GM21360 (cell line): ENCODE results near the gene TSC22D2.
"Not testable (repeated sequence)": the region's sequence is repeated elsewhere in the genome, so short reads cannot be mapped to it uniquely, and the experiment has no call there.

ENCODE experiments used
- ATAC-seq: cut with Tn5 transposase; IDR thresholded peaks from one replicate; pipeline ENCODE4 v1.9.1; 2021; ENCODE audit warnings: mild to moderate bottlenecking, moderate library complexity; ENCODE audit not compliant: unreplicated experiment

Gene TSC22D2

DNA sequence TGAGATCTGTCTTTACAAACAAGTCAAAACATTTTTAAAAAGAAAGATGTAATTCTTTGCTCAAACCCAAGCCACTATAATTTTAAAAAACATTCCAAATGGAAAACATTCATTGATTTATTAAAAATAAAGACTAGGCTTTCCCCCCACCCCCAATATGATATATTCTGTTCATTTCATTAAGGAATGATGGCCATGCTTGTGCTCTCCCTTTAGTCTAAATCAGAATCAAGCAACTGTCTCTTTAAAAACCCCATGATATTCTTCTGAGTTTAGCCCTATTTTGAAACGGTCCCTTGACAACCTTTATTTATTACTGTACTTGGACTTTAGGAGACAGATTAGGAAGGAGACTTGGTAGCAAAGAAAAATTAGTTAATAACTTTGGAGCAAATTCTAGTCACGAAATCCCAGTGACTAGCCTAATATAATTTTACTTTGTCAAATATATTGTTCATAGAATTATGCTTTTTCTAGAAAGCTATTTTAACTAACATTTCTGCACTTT is 38.4 kb downstream of the TSC22D2 start:
- no peak for ATAC-seq

DNA sequence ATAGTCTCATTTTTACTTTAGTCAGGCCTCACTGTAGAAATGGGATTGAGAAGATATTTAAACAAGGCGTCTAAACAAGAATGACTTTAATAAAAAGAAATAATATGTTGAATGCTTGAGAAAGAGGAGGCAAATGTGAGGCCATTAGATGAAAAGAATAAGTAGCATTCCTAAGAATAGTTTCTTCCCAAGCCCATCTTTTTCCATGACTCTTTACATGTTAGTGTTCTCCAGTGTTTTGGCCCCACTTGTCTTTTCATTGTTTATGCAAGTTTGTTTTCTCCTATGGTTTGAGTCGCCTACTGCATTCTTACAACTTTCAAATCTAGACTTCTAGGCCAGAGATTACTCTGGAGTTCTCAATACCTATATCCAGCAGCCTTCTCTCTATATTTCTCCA is 39.0 kb downstream of the TSC22D2 start:
- no peak for ATAC-seq

DNA sequence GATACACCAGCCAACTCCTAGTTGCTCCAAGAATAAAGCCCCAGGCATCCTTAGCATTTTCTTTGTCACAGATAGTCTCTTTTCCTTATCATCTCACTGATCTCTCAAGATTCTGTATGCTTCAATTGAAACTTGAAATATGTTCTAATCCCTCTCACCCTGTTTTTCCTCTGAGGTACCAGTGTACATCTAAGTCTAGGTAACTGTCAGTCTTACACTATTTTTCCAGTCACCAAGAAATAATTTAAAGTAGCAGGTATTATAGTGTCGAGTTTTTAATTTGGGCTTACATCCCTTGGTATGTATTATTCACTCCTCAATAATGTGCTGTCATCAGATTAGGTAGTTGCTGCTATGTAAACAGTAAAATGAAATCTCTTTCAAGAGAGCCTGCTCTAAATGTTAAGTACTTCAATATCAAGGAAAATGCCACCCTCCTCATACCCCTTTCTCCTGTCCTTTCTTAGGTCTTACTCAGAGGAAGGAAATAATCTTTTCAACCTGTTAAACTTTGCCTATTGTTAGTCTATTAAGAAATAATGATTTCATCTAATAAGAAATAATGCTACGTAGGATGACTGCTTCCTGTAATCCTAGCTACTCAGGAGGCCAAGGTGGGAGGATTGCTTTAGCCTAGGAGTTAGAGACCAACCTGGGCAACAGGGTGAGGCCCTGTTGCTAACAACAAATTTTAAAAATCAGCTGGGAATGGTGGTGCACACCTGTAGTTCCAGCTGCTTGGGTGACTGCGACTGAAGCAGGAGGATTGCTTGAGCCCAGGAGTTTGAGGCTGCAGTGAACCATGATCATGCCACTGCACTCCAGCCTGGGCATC is 39.8 kb downstream of the TSC22D2 start:
- no peak for ATAC-seq

DNA sequence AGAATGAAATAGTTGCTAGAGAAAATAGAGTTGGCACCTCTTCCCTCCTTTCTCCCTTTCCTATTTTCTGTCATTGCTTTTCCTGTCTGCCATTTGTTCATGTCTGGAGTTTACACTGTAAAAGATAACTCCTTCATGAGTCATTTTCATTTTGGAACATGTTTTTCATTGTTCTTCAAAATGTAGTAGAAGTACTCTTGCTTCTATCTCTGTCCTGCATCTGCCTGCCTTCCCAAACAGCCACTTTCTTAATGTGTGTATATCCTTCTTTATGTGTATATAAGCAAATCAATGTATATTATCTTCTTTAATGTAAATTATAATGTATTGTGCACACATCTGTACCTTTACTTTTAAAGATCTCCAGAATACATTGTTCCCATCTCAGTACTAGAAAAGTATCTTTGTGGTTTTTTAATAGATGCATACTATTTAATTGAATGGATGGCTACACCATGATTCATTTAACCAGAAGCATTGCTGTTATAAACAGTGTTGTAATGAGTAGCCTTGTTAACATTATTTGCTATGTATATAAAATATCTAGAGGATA is 41.1 kb downstream of the TSC22D2 start:
- ATAC-seq, result no peak

DNA sequence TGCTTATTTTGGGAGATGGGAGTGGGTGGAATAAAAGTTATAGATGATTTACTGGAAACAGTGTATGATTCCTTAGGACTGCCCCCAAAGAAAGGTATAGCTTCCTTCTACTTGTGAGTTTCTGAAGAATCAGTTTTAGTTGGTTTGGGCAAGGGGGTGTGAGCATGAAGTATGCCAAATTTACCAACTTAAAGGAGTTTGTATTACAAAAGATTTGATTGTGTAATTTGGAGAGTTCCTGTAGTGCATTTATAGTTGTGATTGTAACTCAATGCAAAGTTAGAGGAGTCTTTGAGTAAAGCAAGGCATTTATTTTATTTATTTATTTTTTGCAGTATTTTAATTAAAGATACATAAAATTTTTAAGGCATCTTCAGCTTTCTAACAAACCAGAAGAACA is 42.8 kb downstream of the TSC22D2 start:
- ATAC-seq, result no peak

DNA sequence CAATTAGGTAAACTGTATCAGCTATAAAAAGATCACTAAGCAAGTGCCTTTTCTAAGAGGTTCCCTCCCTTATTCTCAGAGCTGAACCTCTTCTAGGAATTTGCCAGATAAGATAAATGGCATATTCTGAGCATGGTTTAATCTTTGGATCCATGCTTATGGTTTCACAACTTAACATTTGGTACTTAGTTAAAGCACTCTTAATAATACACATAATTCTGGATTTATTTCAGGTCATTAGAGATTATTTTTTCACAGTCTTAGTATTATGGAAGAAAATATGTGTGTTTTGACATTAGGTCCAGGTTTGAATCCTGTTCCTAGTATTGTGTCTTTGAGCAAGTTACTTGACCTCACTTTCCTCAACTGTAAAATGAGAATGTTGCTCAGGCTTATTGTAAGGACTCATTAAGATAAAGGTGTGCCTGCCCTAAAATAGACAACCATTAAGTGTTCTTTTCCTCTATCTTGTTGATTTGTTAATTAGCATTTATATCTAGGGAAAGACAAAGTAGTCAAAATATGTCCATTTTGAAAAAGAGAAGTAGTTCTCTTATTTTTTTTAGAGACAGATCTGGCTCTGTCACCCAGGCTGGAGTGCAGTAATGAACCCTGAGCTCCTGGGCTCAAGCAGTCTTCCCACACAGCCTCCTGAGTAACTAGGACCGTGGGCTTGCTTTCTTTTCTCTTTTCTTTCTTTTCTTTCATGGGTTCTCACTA is 43.4 kb downstream of the TSC22D2 start:
- ATAC-seq, result no peak

DNA sequence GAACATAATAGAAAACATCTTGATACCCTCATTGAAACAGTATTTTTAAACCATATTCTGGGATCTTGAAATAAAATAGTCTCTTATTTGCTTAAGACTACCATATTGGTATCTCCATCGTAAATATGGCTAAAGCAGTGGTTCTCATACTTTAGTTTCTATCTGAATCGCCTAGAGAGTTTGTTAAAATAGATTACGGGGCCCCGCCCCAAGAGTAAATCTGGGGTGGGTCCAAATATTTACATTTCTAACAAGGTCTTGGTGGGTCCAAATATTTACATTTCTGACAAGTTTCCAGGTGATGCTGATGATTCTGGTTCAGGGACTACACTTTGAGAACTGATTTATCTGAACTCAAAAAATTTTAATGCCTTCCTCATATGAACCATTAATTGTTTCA is 45.3 kb downstream of the TSC22D2 start:
- ATAC-seq, result no peak

DNA sequence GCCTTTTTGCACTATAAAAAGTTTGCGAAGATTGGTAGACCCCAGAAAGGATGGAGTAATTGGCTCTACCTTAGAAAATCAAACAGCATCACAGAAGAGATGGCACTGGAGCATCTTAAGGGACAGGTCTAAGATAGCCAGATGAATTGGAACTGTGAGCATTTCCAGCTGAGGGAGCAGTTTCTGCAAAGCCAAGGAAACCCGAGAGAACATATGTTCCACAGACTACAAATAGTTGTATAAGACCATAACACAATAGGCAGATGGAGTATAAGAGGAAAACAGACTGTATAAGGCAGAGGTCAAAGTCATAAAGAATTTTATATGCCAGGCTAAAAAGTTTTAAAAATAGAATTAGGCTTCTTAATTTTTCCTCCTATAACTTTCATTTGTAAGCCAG is 46.0 kb downstream of the TSC22D2 start:
- no peak for ATAC-seq

DNA sequence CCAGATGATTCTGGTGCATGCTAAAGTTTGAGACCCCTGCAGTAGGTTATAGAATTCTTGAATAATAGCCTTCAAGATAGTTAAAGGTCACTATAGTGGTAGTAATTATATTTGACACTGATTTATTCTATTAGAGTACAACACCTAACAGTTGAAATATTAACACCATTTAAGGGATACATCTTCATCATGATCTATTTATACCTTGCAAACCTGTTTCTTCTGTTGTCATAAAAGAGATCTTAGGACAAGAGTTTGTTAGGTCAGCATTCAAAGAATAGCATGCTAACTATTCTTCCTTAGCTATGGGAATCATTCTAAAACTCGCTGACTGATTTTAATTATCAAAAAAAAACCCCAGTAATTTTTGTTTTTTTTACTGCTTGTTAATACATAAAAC is 46.5 kb downstream of the TSC22D2 start:
- ATAC-seq, result no peak

DNA sequence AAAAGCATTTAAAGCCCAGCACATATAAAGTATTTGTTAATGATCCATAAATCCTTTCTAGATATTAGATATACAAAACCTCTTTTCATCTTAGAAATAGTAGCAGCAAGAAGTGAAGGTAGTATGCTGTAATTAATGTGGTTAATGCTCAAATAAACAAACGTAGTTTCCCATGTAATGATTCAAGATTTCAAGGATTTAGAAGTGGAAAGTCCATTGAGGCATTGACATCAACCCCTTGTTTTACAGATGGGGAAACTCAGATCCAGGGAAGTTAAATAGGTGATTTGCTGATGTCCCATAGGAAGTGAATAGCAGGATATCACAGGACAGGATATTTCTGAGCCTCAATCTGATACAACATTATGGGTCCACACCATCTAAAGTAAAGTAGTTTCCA is 47.2 kb downstream of the TSC22D2 start:
- ATAC-seq, result no peak

DNA sequence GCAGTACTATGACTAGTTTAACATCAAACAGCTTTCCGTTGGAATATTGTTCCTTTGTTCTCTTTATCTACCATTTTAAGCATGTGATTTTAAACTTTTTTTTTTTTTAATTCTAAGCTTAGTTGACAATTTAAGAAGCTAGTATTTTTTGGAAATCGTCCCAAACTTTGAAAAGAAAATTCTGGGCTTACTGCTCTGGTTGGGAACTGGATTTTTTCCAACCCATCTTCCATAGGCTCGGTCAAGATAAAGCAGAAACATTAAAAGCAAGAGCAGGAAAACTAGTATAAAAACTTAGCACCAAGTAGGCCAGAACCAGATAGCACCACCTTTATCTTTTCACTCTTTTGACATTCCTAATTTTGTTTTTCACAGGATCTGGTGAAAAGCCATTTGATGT is 49.9 kb downstream of the TSC22D2 start:
- ATAC-seq, result no peak

DNA sequence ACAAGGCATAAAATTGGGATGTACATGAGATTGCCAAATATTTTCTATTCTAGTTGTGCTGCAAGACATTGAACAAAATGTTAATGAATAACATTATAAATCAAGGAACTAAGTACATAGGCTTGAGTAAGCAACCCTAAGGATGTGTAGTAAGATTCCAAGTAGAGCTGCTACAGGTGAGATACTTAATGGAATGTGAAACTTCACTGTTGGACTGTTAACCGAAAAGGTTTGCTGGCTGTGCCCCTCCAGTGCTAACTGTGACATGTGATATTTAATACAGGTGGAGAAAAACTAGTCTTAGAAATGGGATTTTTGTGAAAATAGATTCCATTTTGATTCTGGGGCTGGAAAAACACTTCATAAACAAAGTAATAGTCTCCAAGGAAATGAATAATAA is 52.4 kb downstream of the TSC22D2 start:
- ATAC-seq, result no peak

DNA sequence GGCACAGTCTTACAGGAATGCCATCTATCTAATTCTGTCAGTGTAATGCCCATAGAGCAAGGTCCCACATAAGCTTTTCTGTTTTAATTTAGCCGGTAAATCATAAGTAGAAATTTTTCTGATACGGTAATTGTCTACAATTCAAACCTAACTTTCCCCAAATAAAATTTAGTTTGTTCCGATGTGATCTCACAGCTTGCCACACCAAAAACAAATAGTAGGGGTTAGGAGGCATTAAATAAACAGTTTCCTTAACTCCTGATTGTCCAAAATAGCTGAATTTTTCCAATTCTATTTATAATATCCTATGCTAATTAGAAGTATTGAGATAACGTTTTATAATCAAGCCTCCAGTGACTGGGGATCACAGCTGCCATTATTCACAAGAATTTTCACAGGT is 53.3 kb downstream of the TSC22D2 start:
- no peak for ATAC-seq

DNA sequence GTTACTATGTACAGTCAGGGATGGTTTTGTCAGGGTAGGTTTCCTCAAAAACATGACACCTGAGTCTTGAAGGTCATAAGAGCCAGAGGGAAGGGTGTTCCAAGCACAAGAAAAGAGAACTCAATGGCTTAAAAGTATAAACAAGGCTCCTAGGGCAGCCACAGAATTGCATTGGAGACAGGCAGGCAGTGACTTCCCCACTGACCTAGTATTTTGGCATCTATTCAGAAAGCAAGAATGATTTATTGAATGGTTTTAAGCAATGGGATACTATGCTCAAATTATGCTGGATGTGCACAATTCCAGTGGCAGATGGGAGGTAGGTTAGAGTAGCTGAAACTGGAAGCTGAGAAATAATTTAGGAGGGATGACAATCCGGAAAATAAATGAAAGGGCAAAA is 54.0 kb downstream of the TSC22D2 start:
- no peak for ATAC-seq

DNA sequence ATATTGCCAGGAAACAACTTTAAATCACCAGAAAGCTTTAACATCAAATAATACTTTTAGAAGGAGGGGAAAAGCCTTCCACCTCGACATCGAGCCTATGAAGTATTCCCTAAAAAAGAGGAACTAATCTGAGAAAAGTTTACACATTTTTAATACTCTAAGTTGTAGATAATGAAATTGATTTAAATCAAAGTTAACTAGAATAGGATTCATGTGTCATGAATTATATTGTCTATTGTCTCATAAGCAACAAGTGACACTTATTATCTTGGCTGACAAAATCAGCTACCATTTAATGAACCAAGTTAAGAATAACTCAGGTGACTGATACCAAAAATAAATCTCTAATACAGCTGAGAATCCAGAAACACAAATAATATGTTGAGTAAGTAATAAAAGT is 56.6 kb downstream of the TSC22D2 start:
- ATAC-seq, result no peak

DNA sequence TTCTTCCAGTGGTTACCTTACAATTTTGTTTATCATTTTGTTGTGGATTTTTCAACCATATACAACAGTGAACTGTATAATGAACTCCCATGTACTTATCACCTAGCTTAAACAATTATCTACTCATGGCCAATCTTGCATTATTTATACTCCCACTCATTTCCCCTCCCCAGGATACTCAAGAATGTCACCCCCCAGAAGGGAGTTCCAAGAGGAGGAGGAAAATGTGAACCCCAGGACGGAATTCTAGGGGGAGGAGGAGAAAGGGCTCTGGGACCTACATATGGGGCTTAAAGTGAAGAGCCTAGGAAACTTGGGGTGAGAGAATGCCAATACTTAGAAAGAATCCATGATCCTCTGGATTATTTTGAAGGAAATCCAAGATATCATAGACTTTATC is 59.3 kb downstream of the TSC22D2 start:
- ATAC-seq, result no peak

DNA sequence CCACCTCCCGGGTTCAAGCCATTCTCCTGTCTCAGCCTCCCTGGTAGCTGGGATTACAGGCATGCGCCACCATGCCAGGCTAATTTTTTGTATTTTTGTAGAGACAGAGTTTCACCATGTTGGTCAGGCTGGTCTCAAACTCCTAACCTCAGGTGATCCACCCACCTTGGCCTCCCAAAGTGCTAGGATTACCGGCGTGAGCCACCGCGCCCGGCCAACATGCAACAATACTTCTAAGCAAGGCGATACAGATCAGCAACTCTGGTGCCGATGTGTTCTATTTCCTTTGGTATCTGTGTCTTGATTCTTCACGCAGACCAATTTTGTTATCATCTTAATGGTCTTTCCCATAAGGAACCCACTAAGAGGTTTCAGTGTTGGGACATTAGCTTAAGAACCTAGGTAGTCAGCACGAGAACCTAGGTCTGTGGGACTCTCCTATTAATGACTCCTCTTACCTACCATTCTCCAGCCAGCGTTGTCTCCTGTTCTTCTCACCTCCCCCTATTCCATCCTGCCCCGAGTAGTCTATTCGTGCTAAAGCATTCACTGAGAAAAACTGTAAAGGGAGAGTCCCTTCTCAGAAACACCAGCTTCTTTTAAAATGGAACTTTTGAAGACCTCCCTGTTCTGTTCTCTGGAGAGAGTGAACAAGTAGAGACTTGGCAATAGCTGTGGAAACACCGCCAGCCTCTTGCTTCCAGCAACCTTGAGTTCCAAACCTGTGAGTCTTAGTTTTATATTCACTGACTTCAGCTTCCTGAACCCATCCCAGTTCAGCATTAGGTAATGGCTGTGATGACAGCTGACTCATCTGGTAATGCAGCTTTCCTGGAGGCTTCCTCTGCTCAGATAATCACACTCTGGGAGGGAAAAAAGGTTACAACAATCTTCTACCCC is 61.2 kb downstream of the TSC22D2 start:
- ATAC-seq, result no peak

DNA sequence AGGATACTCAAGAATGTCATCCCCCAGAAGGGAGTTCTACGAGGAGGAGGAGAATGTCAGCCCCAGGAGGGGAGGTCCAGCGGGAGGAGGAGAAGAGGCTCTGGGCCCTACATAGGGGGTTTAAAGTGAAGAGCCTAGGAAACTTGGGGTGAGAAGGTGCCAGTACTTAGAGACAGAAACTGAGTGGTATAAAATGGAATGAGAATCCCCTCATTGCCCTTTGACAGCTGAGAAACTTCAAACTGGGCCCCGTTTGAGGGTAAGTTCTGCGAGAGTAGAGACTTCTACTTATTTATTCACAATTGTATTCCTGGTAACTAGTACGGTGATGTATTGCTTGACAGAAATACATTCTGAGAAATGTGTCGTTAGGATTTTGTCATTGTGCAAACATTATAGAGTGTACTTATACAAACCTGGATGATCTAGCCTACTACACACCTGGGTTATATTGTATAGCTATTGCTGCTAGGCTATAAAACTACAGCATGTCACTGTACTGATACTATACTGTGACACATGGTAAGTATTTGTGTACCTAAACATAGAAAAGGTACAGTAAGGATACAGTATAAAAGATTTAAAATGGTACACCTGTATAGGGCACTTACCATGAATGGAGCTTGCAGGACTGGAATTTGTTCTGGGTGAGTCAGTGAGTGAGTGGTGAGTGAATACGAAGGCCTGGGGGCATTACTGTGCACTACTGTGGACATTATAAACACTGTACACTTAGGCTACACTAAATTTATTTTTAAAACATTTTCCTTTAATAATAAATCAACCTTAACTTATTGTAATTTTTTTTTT is 62.0 kb downstream of the TSC22D2 start:
- ATAC-seq, result no peak

DNA sequence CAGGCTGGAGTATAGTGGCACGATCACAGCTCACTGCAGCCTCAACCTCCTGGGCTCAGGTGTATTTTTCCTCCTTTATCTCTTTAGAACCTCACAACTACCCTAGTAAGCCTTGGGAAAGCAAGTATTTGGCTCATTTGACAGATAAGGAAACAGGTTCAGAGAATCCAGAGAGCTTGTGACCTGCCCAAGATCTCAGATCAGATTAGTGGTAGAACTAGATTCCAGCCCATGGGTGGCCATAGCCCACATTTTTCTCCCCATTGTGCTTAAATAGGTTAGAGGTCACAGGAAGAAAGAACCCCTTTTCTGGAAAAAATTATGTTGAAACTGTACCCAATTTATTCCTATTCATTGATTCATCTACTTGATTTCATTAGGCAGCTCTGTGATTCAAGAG is 64.3 kb downstream of the TSC22D2 start:
- ATAC-seq, result no peak

DNA sequence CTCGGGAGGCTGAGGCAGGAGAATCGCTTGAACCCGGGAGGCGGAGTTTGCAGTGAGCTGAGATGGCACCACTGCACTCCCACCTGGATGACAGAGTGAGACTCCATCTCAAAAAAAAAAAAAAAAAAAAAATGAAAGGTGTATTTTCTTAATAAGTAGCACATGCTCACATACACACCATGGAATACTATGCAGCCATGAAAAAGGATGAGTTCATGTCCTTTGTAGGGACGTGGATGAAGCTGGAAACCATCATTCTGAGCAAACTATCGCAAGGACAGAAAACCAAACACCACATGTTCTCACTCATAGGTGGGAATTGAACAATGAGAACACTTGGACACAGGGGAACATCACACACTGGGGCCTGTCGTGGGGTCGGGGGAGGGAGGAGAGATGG is 65.1 kb downstream of the TSC22D2 start:
- ATAC-seq, result not testable (repeated sequence)
